Activated T-cell treated with anti-CD3 and anti-CD28 coated beads for 4 hours (primary cell): ENCODE data around the gene SRPK2.
A peak's percentile ranks its signal among the peaks of the same experiment; 100 is the strongest.
"Not testable (repeated sequence)": the region's sequence is repeated elsewhere in the genome, so short reads cannot be mapped to it uniquely, and the experiment has no call there.

ENCODE experiments used
- DNase-seq: peaks from one replicate; pipeline ENCODE4 v3.0.0-alpha.2; 2020

The SRPK2 gene

DNA sequence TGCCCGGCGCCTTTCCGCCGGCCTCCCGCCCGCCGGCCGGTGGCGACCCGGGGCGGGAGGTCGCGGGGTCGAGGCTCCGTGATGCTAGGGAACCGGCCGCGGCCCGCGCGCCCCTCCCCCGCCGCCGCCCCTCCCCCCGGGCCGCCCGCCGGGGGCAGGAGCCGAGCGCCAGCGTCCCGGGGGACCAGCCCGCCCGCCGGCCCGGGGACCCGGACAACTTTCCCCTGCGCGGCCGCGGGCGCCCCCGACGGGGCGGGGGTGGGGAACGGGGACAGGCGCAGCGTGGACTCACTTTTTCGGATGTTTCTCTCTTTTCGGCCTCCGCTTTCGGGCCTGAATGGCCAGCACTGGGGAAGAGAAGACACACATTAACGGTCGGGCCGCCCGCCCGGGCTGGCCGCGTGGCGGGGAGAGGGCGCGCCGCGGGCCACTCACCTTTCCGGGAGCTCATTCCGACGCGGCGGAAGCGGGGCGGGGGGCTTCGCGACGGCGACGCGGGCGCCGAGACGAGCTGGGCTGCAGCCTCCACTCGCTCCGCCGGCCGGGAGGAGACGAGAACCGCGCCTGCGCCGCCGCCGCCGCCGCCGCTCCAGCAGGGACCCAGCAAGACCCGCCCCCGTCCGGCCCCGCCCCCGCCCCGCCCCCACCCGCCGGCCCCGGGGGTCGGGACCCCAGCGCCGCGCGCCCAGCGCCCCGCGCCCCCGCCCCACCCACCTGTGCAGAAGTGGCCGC, at the start of gene SRPK2:
TSS of gene SRPK2 (minus strand) at position 566 of the 732 bp plus-strand sequence.
- DNase-seq = peak; percentile 42

DNA sequence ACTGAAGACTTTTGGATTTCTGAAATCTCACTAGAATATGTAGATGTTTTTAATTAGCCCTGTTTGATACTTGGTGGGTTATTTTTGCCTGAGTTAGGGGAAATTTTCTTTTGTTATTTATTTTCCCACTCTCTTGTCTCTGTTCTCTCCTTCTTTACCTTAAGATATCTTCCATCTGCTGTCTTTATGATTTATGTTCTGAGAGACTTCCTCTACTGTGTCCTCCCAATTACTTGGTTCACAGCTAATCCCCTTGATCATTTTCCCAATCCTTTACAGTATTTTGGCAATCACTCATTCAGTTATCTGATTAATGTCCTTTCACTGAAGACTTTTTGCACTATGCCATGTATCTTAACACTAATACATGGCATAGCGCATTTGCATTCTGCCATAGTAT, 49.5 kb upstream of the SRPK2 start:
- no peak for DNase-seq

DNA sequence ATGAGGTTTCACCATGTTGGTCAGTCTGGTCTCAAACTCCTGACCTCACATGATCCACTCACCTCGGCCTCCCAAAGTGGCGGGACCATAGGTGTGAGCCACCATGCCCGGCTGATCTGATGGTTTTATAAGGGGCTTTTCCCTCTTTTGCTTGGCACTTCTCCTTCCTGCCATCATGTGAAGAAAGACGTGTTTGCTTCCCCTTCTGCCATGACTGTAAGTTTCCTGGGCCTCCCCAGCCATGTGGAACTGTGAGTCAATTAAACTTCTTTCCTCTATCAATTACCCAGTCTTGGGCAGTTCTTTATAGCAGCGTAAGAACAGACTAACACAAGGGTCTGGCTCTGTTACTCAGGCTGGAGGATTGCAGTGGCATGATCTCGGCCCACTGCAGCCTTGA, 48.6 kb upstream of the SRPK2 start:
- not testable (repeated sequence) for DNase-seq

DNA sequence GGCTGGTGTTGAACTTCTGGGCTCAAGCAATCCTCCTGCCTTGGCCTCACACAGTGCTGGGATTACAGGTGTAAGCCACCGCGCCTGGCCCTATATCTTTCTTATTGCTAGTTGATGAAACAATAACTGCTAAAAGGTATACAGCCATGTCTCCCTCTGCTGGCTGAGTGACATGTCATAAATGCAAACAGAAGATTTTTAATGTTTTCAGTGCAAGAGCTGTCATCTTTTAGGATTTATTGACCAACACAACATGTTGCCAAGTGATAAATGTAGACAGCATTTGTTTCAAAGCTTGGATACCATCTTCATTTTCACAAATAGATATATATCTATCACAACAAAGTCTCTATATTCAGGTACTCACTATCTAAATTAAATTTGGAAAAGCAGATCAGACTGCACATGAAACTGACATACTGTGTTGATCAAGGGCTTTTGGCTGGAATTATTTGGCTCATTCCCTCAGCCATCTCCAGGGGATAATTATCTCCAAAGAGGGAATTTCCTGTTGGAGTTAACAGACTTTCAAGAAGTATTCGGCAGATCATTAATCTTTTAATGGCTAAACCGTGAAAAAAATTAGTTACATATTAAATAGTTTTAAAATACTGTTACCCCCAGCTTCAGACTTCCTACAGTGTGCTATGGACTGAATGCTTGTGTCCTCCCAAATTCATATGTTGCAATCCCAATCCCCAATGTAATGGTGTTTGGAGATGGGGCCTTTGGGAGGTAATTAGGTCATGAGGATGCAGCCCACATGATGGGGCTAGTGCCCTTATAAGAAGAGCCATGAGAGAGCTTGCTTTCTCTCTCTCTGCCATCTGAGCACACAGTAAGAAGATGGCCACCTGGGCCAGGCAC, 41.3 kb upstream of the SRPK2 start:
- peak; percentile 28 for DNase-seq

DNA sequence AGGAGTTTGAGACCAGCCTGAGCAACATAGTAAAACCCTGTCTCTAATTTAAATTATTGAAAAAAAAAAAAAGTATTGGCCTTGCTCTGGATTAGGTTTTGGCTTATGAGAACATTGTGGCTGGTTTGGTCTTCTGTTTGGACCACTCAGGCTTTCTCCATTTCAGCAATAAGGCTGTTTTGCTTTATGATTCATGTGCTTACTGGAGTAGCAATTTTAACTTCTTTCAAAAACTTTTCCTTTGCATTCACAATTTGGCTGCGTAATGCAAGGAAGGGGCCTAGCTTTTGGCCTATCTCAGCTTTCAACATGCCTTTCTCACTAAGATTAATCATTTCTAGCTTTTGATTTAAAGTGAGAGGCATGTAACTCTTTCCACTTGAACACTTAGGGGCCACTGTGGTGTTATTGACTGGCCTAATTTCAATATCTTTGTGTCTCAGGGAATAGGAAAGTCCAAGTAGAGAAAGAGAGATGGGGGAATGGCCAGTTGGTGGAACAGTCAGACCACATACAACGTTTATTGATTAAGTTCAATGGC, 38.0 kb upstream of the SRPK2 start:
- no peak for DNase-seq

DNA sequence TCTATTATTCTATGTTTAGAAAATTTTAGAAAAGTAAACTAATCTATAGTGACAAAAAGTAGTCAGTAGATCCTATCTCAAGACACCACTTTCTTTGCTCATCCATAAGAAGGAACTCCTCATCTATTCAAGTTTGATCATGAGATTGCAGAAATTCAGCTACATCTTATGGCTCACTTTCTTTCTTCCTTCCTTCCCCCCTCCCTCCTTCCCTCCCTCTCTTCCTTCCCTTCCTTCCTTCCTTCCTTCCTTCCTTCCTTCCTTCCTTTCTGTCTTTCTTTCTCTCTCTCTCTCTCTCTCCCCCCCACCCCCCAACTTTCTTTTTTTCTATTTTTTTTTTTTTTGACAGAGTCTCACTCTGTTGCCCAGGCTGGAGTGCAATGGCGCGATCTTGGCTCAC, 35.3 kb upstream of the SRPK2 start:
- no peak for DNase-seq

DNA sequence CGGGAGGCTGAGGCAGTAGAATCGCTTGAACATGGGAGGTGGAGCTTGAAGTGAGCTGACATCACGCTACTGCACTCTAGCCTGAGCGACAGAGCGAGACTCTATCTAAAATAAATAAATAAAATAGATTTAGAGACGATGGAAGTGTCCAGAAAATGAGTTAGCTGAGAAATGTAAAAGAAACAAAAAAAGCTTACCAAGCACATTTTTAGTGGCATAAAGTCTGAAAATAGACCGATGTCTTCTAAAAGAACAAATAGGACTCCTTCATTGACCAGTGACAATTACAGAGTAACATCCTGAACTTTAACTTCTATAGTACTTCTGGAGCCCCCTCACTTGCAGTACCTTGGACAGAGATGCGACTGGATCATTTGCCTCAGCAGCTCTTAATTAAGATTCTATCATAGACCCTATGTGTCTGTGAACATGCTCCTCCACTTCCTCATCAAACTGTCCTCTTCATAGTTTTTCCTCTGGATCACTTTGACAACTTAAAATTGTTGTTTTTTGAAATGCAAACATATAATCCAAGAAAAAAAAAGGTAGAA, 25.2 kb upstream of the SRPK2 start:
- no peak for DNase-seq

DNA sequence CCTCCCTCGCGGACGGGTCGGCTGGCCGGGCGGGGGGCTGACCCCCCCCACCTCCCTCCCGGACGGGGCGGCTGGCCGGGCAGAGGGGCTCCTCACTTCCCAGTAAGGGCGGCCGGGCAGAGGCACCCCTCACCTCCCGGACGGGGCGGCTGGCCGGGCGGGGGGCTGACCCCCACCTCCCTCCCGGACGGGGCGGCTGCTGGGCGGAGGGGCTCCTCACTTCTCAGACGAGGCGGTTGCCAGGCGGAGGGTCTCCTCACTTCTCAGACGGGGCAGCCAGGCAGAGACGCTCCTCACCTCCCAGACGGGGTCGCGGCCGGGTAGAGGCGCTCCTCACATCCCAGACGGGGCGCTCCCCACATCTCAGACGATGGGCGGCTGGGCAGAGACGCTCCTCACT, 22.1 kb upstream of the SRPK2 start:
- DNase-seq = not testable (repeated sequence)

DNA sequence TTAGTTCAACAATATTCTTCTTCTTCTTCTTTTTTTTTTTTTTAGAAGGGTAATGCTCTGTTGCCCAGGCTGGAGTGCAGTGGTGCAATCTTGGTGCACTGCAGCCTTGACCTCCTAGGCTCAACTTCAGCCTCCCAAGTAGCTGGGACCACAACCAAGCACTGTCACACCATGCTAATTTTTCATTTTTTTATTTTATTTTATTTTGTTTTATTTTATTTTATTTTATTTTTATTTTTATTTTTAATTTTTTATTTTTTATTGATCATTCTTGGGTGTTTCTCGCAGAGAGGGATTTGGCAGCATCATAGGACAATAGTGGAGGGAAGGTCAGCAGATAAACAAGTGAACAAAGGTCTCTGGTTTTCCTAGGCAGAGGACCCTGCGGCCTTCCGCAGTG, 21.1 kb upstream of the SRPK2 start:
- DNase-seq = not testable (repeated sequence)

DNA sequence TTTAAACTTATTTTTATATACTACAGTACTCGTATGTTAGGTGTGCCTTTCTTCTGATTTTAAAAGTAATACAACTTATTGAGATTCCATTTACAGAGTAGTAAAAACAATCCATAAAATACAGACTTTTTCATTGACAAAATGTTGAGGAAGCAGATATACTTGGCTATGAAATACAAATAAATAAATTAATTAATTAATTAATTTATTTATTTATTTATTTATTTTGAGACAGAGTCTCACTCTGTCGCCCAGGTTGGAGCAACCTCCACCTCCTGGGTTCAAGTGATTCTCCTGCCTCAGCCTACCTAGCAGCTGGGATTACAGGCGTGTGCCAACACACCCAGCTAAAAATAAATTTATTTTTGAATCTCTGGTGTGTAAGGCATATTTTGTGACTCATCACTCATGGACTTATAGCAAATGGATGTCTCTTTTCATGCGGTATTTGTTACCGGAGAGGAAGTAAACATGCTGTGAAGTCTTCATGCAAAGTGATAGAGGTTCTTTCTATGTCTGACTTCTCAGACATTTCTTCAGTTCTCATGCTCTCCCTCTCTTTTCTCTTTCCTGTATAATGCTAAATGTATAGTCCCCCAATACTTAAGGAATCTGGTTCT, 20.2 kb upstream of the SRPK2 start:
- DNase-seq = no peak

DNA sequence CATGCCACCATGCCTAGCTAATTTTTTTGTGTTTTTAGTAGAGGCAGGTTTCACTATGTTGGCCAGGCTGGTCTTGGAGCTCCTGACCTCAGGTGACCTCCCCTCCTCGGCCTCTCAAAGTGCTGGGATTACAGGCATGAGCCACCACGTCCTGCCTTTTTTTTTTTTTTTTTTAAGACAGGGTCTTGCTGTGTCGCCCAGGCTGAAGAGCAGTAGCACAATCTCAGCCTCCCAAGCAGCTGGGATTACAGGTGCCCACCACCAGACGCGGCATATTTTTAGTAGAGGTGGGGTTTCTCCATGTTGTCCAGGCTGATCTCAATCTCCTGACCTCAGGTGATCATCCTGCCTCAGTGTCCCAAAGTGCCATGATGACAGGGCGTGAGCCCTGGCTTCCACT, 14.4 kb upstream of the SRPK2 start:
- DNase-seq = no peak

DNA sequence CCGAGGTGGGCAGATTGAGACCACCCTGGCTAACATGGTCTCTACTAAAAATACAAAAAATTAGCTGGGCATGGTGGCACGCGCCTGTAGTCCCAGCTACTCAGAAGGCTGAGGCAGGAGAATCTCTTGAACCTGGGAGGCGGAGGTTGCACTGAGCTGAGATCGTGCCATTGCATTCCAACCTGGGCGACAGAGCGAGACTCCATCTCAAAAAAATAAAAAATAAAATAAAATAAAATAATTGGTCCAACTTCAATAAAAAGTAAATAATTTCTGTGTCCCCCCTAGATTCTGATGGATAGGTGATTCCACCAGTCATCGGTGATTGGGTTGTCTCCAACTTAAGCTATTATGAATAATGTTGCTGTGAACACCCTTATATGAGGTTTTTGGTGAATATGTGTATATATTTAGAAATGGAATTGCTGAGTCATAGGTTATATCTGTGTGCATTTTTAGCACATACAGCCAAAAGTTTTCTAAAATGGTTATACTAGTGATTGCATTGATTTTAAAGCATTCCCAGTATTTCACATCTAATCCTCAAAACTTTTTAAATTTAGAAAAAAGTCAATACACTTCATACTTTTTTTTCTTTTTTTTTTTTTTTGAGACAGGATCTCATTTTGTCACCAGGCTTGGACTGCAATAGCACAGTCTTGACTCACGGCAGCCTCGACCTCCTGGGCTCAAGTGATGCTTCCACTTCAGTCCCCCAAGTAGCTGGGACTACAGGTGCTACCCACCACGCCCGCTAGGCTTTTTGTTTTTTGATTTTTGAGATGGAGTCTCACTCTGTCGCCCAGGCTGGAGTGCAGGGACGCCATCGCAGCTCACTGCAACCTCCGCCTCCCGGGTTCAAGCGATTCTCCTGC, 13.7 kb upstream of the SRPK2 start:
- DNase-seq = no peak

DNA sequence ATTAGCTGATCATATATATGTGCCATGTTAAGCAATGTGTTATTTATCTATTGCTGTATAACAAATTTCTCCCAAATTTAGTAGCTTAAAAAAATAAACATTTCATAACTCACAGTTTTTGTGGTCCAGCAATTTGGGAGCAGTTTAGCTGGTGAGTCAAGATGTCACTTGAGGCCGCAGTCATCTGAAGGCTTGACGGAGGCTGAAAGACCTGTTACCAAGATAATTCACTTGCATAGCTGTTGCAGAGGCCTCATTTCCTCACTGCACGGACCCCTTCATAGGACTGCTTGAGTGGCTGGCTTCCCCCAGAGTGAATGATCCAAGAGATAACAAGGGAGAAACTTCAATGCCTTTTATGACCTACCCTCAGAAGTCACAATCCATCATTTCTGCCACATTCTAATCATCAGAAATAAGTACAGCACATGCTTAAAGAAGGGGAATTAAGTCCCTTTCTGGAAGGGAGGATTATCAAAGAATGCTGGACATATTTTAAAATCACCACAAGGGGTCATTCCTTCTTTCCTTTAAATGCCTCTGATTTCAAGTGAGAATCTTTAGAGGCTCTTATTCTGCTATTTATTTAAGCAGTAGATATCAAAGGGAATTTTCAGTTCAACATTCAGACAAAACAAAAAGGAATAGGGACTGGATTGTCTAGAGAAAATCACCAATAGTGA, 10.5 kb upstream of the SRPK2 start:
- no peak for DNase-seq

DNA sequence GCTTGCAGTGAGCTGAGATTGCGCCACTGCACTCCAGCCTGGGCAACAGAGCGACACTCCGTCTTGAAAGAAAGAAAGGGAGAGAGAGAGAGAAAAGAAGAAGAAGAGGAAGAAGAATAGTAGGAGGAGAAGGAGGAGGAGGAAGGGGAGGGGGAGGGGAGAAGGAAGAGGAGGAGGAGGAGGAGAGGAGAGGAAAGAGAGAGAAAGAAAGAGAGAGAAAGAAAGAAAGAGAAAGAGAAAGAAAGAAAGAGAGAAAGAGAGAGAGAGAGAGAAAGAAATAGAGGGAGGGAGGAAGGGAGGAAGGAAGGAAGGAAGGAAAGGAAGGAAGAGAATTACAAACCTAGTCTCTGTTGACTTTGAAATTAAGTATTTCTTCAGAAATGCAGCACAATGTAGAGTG, 7.8 kb upstream of the SRPK2 start:
- no peak for DNase-seq

DNA sequence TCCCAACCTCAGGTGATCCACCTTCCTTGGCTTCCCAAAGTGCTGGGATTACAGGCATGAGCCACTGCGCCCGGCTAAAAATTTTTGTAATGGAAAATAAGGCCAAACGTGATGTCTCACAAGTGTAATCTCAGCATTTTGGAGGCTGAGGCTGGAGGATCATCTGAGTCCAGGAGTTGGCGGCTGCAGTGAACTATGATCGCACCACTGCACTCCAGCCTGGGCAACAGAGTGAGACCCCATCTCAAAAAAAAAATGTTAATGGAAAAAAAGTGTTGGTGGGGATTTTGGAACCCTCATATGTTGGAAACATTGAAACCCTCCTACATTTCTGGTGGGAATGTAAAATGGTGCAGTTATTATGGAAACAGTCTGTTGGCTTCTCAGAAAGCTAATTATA, 2.7 kb upstream of the SRPK2 start:
- DNase-seq = no peak

DNA sequence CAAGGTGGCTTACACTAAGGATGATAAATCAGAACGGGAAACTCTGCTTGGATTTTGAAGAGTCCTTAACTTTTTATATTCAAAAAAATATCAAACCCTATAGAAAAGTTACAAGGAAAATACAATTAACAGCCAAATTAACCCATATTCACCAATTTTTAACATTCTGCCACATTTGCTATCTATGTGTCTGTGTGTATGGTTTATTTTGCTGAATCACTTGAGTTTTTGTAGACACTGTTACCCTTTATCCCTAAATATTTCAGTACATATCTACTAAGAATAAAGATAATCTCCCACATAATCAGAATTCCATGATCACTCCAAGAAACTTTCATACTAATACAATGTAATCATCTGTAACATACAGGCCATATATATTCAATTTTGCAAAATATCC, 1.2 kb upstream of the SRPK2 start:
- DNase-seq = no peak

DNA sequence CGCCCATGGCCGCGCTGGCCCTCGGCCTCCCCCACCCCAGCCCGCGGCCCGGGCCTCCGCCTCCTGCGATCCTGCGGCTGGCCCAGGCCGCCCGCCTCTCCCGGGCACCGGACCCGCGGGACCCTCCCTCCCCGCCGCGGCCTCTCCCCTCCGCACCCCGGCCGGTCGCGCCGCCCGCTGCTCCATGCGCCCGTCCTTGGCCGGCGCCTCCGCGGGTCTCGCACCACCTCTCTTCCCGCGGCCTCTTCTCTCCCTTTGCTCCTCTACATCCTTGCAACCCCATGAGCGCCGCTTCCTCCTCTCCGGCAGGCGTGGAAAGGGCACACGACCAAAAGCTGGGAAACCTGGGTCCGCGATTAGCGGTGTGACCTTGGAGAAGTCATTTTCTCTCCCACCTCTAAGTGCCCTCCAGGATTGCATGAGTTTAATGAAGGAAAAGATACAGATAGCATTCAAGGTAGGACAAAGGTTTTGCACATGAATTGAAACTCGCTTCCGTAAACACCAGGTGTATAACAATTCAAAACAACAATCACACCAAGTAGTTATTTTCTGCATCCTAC, 448 bp upstream of the SRPK2 start:
- no peak for DNase-seq

DNA sequence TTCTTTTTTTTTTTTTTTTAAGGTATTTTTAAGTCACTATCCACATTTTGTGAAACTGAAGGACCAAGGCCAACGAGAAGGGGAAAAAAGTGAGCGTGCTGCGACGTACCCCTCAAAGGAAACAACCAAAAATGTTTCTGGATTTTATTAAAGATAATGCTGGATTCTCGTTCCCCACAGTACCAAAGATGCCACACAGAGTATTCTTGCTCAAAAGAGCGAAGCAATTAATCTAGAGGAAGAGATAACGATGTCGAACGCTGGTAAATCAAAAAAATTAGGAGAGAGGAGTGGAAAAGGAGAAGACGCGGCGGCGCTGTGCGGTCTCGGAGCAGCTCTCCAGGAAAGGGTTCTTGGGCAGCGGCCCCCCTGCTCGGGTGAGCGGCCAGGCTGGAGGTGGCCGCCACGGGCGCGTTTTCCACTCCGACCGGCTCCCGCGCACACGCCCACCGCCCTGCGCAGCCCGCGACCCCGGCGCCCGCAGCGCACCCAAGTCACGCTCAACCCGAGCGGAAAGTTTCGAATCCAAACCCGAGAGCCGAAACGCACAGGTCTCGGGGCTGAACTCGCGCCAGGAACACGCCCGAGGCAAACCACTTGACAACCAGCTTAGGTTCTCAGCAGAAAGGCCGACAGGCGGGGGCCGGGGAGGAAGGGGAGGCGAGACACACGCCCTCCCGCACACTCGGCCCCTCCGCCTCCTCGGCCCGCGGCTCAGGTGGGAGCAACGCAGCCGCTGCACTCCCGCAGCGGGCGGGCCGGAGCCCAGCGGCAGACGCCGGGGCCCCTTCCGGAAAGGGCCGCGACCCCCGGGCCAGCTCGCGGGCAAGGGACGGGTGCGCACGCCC, 989 bp downstream of the SRPK2 start:
- peak; percentile 23 for DNase-seq

DNA sequence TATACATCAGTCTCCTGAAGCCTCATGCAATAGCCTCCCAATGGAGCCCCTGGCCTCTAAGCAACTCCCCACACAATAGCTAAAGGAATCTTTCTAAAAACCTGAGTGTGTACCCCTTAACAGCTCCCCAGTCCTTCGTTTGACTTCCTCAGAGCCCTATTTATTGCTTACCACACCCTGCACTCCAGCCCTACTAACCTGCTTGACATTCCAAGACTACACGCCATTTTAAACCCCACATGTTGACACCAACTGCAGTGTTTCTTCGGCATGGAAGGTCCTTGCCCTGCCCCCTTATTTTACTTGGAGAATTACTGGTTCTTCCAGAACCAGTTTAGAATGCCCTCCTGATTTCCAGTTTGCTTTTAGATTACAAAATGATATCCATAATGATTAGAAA, 10.8 kb downstream of the SRPK2 start:
- DNase-seq = no peak

DNA sequence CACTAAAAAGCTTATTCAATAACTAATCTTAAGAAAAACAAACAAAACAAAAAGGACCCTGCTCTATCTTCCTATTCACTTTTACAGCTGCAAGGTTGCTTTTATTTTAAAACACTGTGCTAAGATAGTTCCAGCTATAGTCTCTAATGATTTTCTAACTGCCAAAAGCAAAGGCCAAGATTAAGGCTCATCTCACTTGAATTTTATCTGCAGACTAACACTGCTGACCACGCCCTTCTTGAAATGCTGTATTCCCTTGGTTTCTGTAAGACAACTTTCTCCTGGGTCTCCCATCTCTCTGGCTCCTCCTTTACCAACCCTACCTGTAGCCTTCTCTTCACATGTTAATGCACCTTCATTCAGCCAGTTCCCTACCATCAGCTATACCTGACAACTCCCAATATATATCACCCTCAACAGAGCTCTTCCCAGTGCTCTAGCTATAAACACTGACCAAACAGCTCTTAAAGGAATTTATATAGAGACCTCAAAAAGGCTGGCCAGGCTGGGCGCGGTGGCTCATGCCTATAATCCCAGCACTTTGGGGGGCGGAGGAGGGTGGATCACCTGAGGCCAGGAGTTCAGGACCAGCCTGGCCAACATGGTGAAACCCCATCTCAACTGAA, 11.7 kb downstream of the SRPK2 start:
- no peak for DNase-seq
